HCT116 (cell line): Measurements from ENCODE around the gene HDAC8. TPM values are rescaled to one million over a fixed set of nuclear protein-coding genes. Genes with fewer than 3 reads are reported as not detected.

Experiments
- ATAC-seq: fragments of 200-7000 bp; cut with Tn5 transposase; 2 replicates; pipeline ENCODE4 v1.9.1; 2020; ENCODE audit warnings: mild to moderate bottlenecking, moderate library complexity
- BruUV-seq: library from RNA; stranded (reverse); fragments of 400-500 nt; replicated peaks from 2 replicates; lab custom pipeline; 2021; lab: Mats Ljungman, UMichigan
- CTCF ChIA-PET: fragments of 300-600 bp; sonication (Branson Sonifier 250); formaldehyde crosslinking; loops from one replicate; lab custom pipeline; 2021; ENCODE audit warnings: antibody characterized with exemption; lab: Charles Lee
- POLR2A ChIA-PET: fragments of 300-600, 350-600 bp; sonication (Branson Sonifier 250); formaldehyde crosslinking; loops from one replicate; lab custom pipeline; 2021; ENCODE audit warnings: antibody characterized with exemption; lab: Charles Lee
- RAD21 ChIA-PET, 2 experiments: fragments of 300-600 bp; sonication (Branson Sonifier 250); formaldehyde crosslinking; loops; one replicate each; lab custom pipeline; 2023; ENCODE audit warnings: low total read pairs in 2 of 2; ENCODE audit not compliant: uncharacterized antibody in 2 of 2, unreplicated experiment in 2 of 2, low non-redundant PET in 1 of 2; lab: Charles Lee
- DNase-seq: peaks from one replicate; pipeline ENCODE4 v3.0.0-alpha.2; 2010; ENCODE audit warnings: low read depth, low spot score
- H2AFZ ChIP-seq: fragments of 200-600 bp; shearing (Covaris generic), sonication (generic); 2 replicates; pipeline ENCODE4 v1.6.1; 2017; ENCODE audit warnings: low read depth, mixed run types, mixed read lengths, antibody characterized with exemption, low read length; ENCODE audit not compliant: poor library complexity, severe bottlenecking
- H3K27ac ChIP-seq: 2 replicates; pipeline ENCODE4 v1.5.1; 2012; ENCODE audit warnings: low read depth, low read length
- H3K27me3 ChIP-seq: fragments of 200-600 bp; sonication (generic); 2 replicates; pipeline ENCODE4 v1.6.1; 2016; ENCODE audit warnings: mixed run types, low read length, mixed read lengths; ENCODE audit not compliant: insufficient read depth
- H3K36me3 ChIP-seq, 2 experiments: fragments of 200-500 bp in 1 of 2; fragments of 200-600 bp in 1 of 2; sonication (Bioruptor generic) in 1 of 2; sonication (generic) in 1 of 2; 2 replicates each; pipeline versions ENCODE4 v1.5.1 to v1.6.1; 2014 to 2016; ENCODE audit warnings: low read length in 2 of 2, inconsistent platforms in 1 of 2, mixed read lengths in 1 of 2, mixed run types in 1 of 2; ENCODE audit not compliant: insufficient read depth in 2 of 2, control insufficient read depth in 1 of 2
- H3K4me1 ChIP-seq, 2 experiments: fragments of 200-600 bp in 1 of 2; sonication (generic) in 1 of 2; 2 replicates each; pipeline versions ENCODE4 v1.5.1 to v1.6.1; 2012 to 2017; ENCODE audit warnings: low read length in 2 of 2, inconsistent platforms in 1 of 2, mild to moderate bottlenecking in 1 of 2, mixed read lengths in 1 of 2, mixed run types in 1 of 2, moderate library complexity in 1 of 2; ENCODE audit not compliant: insufficient read depth in 2 of 2, control insufficient read depth in 1 of 2
- H3K4me2 ChIP-seq: fragments of 200-600 bp; sonication (generic); 2 replicates; pipeline ENCODE4 v1.6.1; 2017; ENCODE audit warnings: mixed run types, low read length, mixed read lengths
- H3K4me3 ChIP-seq, 2 experiments: fragments of 200-600 bp in 1 of 2; sonication (generic) in 1 of 2; replicated peaks in 1 of 2; 2 replicates each; pipeline ENCODE4 v1.5.1; 2011 to 2016; ENCODE audit warnings: low read length in 2 of 2, control low read depth in 1 of 2, low read depth in 1 of 2, mild to moderate bottlenecking in 1 of 2, mixed read lengths in 1 of 2, mixed run types in 1 of 2
- H3K79me2 ChIP-seq: fragments of 200-600 bp; sonication (generic); 2 replicates; pipeline ENCODE4 v1.6.1; 2017; ENCODE audit warnings: mild to moderate bottlenecking, mixed run types, low read length, moderate library complexity, mixed read lengths; ENCODE audit not compliant: insufficient read depth
- H3K9ac ChIP-seq: fragments of 200-600 bp; sonication (generic); 2 replicates; pipeline ENCODE4 v1.6.1; 2016; ENCODE audit warnings: low read length, mixed read lengths
- H3K9me2 ChIP-seq: fragments of 200-600 bp; sonication (generic), shearing (Covaris generic); 2 replicates; pipeline ENCODE4 v1.6.1; 2017; ENCODE audit warnings: mixed run types, mild to moderate bottlenecking, moderate library complexity; ENCODE audit not compliant: insufficient read depth
- H3K9me3 ChIP-seq, 2 experiments: fragments of 200-500 bp in 1 of 2; fragments of 200-600 bp in 1 of 2; sonication (Bioruptor generic) in 1 of 2; sonication (generic) in 1 of 2; 2 replicates each; pipeline ENCODE4 v1.6.1; 2014 to 2017; ENCODE audit warnings: low read length in 2 of 2, mixed read lengths in 2 of 2, inconsistent platforms in 1 of 2, low read depth in 1 of 2, mild to moderate bottlenecking in 1 of 2, mixed run types in 1 of 2, moderate library complexity in 1 of 2; ENCODE audit not compliant: control insufficient read depth in 1 of 2, insufficient read depth in 1 of 2
- H4K20me1 ChIP-seq: fragments of 200-600 bp; sonication (generic), shearing (Covaris generic); 2 replicates; pipeline ENCODE4 v1.6.1; 2017; ENCODE audit warnings: mixed run types, mild to moderate bottlenecking, moderate library complexity; ENCODE audit not compliant: insufficient read depth
- CBX3 ChIP-seq: IDR thresholded peaks from 2 replicates; pipeline ENCODE4 v1.6.1; 2012; ENCODE audit warnings: low read depth
- CEBPB ChIP-seq: IDR thresholded peaks from 2 replicates; pipeline ENCODE4 v1.6.1; 2012; ENCODE audit warnings: low read depth
- JUND ChIP-seq: IDR thresholded peaks from 2 replicates; pipeline ENCODE4 v1.6.1; 2012
- MAX ChIP-seq: IDR thresholded peaks from 2 replicates; pipeline ENCODE4 v1.6.1; 2012
- POLR2A ChIP-seq: IDR thresholded peaks from 2 replicates; pipeline ENCODE4 v1.7.0; 2011; ENCODE audit warnings: borderline replicate concordance; ENCODE audit not compliant: insufficient read depth, insufficient read length; ENCODE audit errors: extremely low read depth
- SP1 ChIP-seq: IDR thresholded peaks from 2 replicates; pipeline ENCODE4 v1.6.1; 2012; ENCODE audit warnings: low read depth
- TCF7L2 ChIP-seq: IDR thresholded peaks from 2 replicates; pipeline ENCODE4 v1.7.0; 2011; ENCODE audit warnings: borderline replicate concordance, inconsistent platforms; ENCODE audit not compliant: insufficient read depth, insufficient read length; ENCODE audit errors: extremely low read depth
- ZBTB33 ChIP-seq: IDR thresholded peaks from 2 replicates; pipeline ENCODE4 v1.6.1; 2011; ENCODE audit warnings: mild to moderate bottlenecking, low read length, moderate library complexity; ENCODE audit not compliant: insufficient replicate concordance; ENCODE audit errors: extremely low read depth
- intact Hi-C: fragments of 100-400 bp; cut with micrococcal nuclease; formaldehyde crosslinking; loops from 2 replicates; pipeline ENCODE4 v1.10.0; 2022
- total RNA-seq: library from RNA; stranded (reverse); gene quantifications from one replicate; pipeline ENCODE4 v1.2.1, GENCODE V29; 2021; ENCODE audit not compliant: unreplicated experiment

The HDAC8 gene
- total RNA-seq, 1 experiment from 2014 or later: 24.1 TPM

- CTCF ChIA-PET: interaction anchor here (2.0 kb wide), 1 partner anchor 11 kb away, joined by 5 read pairs; no protein-coding TSS in a partner anchor
- Histone ChIP-seq H3K79me2 (no peaks in the 10 kb centered on the region), H4K20me1 (no peaks in the 10 kb centered on the region), H3K27me3 (no peaks in the 10 kb centered on the region; the same call in 1 of the 2 replicates), H3K27ac (no peak overlapping the region), H3K4me2 (peak overlapping the region; percentile 76), H3K9me2 (no peaks in the 10 kb centered on the region), H3K36me3 (no peaks in the 10 kb centered on the region), H3K4me3 (peak overlapping the region; percentile 20 to 43), H3K9me3 (no peaks in the 10 kb centered on the region), H3K9ac (no peak overlapping the region), H3K4me1 (peaks cover 2 to 22% of the 10 kb centered on the region in 2 experiments; a peak in 3 of 4 replicates), H2AFZ (peak overlapping the region; percentile 92)
- BruUV-seq: no TSS peak
- intact Hi-C loops: loop anchor here (10.0 kb wide), 1 partner anchor 236 kb away; no protein-coding TSS in a partner anchor
- DNase-seq (peak; percentile 34), ATAC-seq (peak; percentile 69)
- RAD21 ChIA-PET: no interaction called here
- POLR2A ChIA-PET: interaction anchor here (1.1 kb wide), 1 partner anchor 32 kb away, joined by 3 read pairs; the partner anchor contains the start of gene RPS4X
- TF ChIP-seq CEBPB: peak; percentile 79
- no peak for TF ChIP-seq TCF7L2
- no peak for TF ChIP-seq POLR2A
- peak; percentile 52 for TF ChIP-seq JUND
- no peak for TF ChIP-seq ZBTB33
- TF ChIP-seq MAX: peak; percentile 73; the same call in 1 of the 2 replicates
- TF ChIP-seq SP1: peak; percentile 89
- TF ChIP-seq CBX3: 0 out of 2 replicates have a peak, but pooled peaks have one; percentile 43
Observed at GRCh38 chrX:72308566-72309296, 263.9 kb downstream of the HDAC8 start.
